HT1080 (cell line): ENCODE measurements around the gene ACP1. TPM values are rescaled to one million over a fixed set of nuclear protein-coding genes. Genes with fewer than 3 reads are reported as not detected.

ENCODE experiments used
- DNase-seq: peaks from one replicate; pipeline ENCODE4 v3.0.0-alpha.2; 2015; ENCODE audit warnings: low read depth
- total RNA-seq: library from RNA; depleted of rRNA; stranded (reverse); fragments of >200 nt; shearing (Covaris generic); gene quantifications from 2 replicates; pipeline ENCODE4 v1.2.3, GENCODE V29; 2014

ACP1 gene
- total RNA-seq, 1 experiment from 2014 or later = 122 TPM

- DNase-seq = no peak
Observed at GRCh38 chr2:279956-280649, 15.4 kb downstream of the ACP1 start.

- DNase-seq = no peak
Observed at GRCh38 chr2:280650-281110, 15.9 kb downstream of the ACP1 start.

GRCh38 chr2:281381-281780, 16.6 kb downstream of the ACP1 start:
- no peak for DNase-seq

- DNase-seq = no peak
Observed at GRCh38 chr2:282371-283263, 17.9 kb downstream of the ACP1 start.

GRCh38 chr2:283996-284794, 19.4 kb downstream of the ACP1 start:
- DNase-seq = no peak

- DNase-seq = no peak
Observed at GRCh38 chr2:284896-285492, 20.2 kb downstream of the ACP1 start.

GRCh38 chr2:285531-285930, 20.8 kb downstream of the ACP1 start:
- DNase-seq = peak; percentile 23

GRCh38 chr2:286035-286434, 21.3 kb downstream of the ACP1 start:
- no peak for DNase-seq

- no peak for DNase-seq
Observed at GRCh38 chr2:286774-287392, 22.1 kb downstream of the ACP1 start.

- no peak for DNase-seq
Observed at GRCh38 chr2:287471-287885, 22.7 kb downstream of the ACP1 start.

GRCh38 chr2:287911-288757, 23.4 kb downstream of the ACP1 start, which contains the start of gene ALKAL2:
Gene ALKAL2, minus strand, starts transcription at chr2:288091. Its CDS starts 256 bp downstream, at chr2:287835.
- no peak for DNase-seq

- DNase-seq = no peak
Observed at GRCh38 chr2:288758-289361, 24.1 kb downstream of the ACP1 start.

- no peak for DNase-seq
Observed at GRCh38 chr2:289362-290089, 24.8 kb downstream of the ACP1 start.

GRCh38 chr2:290090-290722, 25.5 kb downstream of the ACP1 start:
- DNase-seq = peak; percentile 51

- DNase-seq = no peak
Observed at GRCh38 chr2:295090-295489, 30.3 kb downstream of the ACP1 start.

GRCh38 chr2:296354-296753, 31.6 kb downstream of the ACP1 start:
- no peak for DNase-seq

- no peak for DNase-seq
Observed at GRCh38 chr2:305366-305765, 40.6 kb downstream of the ACP1 start.
